SU-DHL-6 (cell line): ENCODE results near the gene SLC46A3.

Experiments
- H2AFZ ChIP-seq: fragments of 200-600 bp; sonication (generic); 2 replicates; pipeline ENCODE4 v1.6.1; 2014; ENCODE audit warnings: low read depth, mild to moderate bottlenecking, moderate library complexity, mixed read lengths, antibody characterized with exemption, low read length; ENCODE audit not compliant: severe bottlenecking
- H3F3A ChIP-seq: fragments of 200-600 bp; shearing (Covaris generic); 2 replicates; pipeline ENCODE4 v1.6.0; 2016; ENCODE audit warnings: antibody characterized with exemption, mild to moderate bottlenecking; ENCODE audit not compliant: insufficient read depth
- H3K27ac ChIP-seq: fragments of 200-600 bp; sonication (generic); 2 replicates; pipeline ENCODE4 v1.5.1; 2016; ENCODE audit warnings: low read depth, mild to moderate bottlenecking, low read length, moderate library complexity, mixed read lengths
- H3K27me3 ChIP-seq: fragments of 200-600 bp; sonication (generic), shearing (Covaris generic); 2 replicates; pipeline ENCODE4 v1.6.0; 2014; ENCODE audit warnings: mild to moderate bottlenecking, low read length
- H3K36me3 ChIP-seq: fragments of 200-600 bp; sonication (generic); 2 replicates; pipeline ENCODE4 v1.6.1; 2014; ENCODE audit warnings: mild to moderate bottlenecking, low read length, mixed read lengths
- H3K4me2 ChIP-seq: fragments of 300-600, 200-600 bp; shearing (Covaris generic), sonication (generic); 2 replicates; pipeline ENCODE4 v1.6.0; 2014; ENCODE audit warnings: low read length, low read depth, mild to moderate bottlenecking; ENCODE audit not compliant: poor library complexity, severe bottlenecking
- H3K4me3 ChIP-seq: fragments of 200-600 bp; sonication (generic); 2 replicates; pipeline ENCODE4 v1.5.1; 2014; ENCODE audit warnings: antibody characterized with exemption, low read length, mild to moderate bottlenecking, mixed read lengths; ENCODE audit not compliant: insufficient read depth, poor library complexity, severe bottlenecking
- H3K79me2 ChIP-seq: fragments of 200-600 bp; sonication (generic); 2 replicates; pipeline ENCODE4 v1.6.1; 2014; ENCODE audit warnings: mild to moderate bottlenecking, low read length, moderate library complexity; ENCODE audit not compliant: insufficient read depth
- H3K9ac ChIP-seq: fragments of 200-600 bp; sonication (generic); 2 replicates; pipeline ENCODE4 v1.7.0; 2014; ENCODE audit warnings: mild to moderate bottlenecking, low read length
- H3K9me2 ChIP-seq: fragments of 200-600 bp; sonication (generic); replicated peaks from 2 replicates; pipeline ENCODE4 v1.6.1; 2014; ENCODE audit warnings: low read length; ENCODE audit not compliant: insufficient read depth
- H3K9me3 ChIP-seq: fragments of 200-600 bp; sonication (generic); 2 replicates; pipeline ENCODE4 v1.6.1; 2014; ENCODE audit warnings: low read length, mixed read lengths; ENCODE audit not compliant: insufficient read depth
- H4K20me1 ChIP-seq: fragments of 200-600 bp; sonication (generic); 2 replicates; pipeline ENCODE4 v1.6.1; 2014; ENCODE audit warnings: low read depth, mild to moderate bottlenecking, antibody characterized with exemption, low read length, moderate library complexity, mixed read lengths
- EZH2phosphoT487 ChIP-seq: fragments of 200-600 bp; sonication (generic), shearing (Covaris generic); conservative IDR thresholded peaks from 2 replicates; pipeline ENCODE4 v1.6.1; 2018; ENCODE audit warnings: mild to moderate bottlenecking, antibody characterized with exemption, low read length, moderate library complexity, mixed read lengths
- TF ChIP-seq, protein P1 (sequence below): fragments of 200-600 bp; sonication (generic); IDR thresholded peaks from one replicate; pipeline ENCODE4 v1.5.1; 2017; ENCODE audit warnings: antibody characterized with exemption, mild to moderate bottlenecking, low read length, moderate library complexity; ENCODE audit not compliant: insufficient read depth, poor library complexity, severe bottlenecking

The SLC46A3 gene

GRCh38 chr13:28710161-28710560, 8.6 kb downstream of the SLC46A3 start:
- Histone ChIP-seq H3F3A (no peaks in the 10 kb centered on the region), H3K27ac (no peak overlapping the region), H3K9me3 (no peaks in the 10 kb centered on the region), H3K9me2 (no peaks in the 10 kb centered on the region), H3K4me3 (no peak overlapping the region), H3K79me2 (no peaks in the 10 kb centered on the region), H3K27me3 (no peaks in the 10 kb centered on the region), H4K20me1 (no peaks in the 10 kb centered on the region), H3K36me3 (0 out of 2 replicates have a peak, but pooled peaks cover 5% of the 10 kb centered on the region), H3K9ac (no peak overlapping the region), H3K4me2 (no peak overlapping the region), H2AFZ (no peak overlapping the region)
- TF ChIP-seq, protein P1, sequence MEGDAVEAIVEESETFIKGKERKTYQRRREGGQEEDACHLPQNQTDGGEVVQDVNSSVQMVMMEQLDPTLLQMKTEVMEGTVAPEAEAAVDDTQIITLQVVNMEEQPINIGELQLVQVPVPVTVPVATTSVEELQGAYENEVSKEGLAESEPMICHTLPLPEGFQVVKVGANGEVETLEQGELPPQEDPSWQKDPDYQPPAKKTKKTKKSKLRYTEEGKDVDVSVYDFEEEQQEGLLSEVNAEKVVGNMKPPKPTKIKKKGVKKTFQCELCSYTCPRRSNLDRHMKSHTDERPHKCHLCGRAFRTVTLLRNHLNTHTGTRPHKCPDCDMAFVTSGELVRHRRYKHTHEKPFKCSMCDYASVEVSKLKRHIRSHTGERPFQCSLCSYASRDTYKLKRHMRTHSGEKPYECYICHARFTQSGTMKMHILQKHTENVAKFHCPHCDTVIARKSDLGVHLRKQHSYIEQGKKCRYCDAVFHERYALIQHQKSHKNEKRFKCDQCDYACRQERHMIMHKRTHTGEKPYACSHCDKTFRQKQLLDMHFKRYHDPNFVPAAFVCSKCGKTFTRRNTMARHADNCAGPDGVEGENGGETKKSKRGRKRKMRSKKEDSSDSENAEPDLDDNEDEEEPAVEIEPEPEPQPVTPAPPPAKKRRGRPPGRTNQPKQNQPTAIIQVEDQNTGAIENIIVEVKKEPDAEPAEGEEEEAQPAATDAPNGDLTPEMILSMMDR: no peak
- no peak for TF ChIP-seq EZH2phosphoT487

- H2AFZ ChIP-seq: no peak overlapping the region
- H3K4me2 ChIP-seq: no peak overlapping the region
- no peaks in the 10 kb centered on the region for H3K9me3 ChIP-seq
- H3K27me3 ChIP-seq: no peaks in the 10 kb centered on the region
- no peak overlapping the region for H3K9ac ChIP-seq
- H3K36me3 ChIP-seq: 0 out of 2 replicates have a peak, but pooled peaks cover 9% of the 10 kb centered on the region
- H3F3A ChIP-seq: no peaks in the 10 kb centered on the region
- TF ChIP-seq EZH2phosphoT487: no peak
- TF ChIP-seq, protein P1: no peak
- no peaks in the 10 kb centered on the region for H4K20me1 ChIP-seq
- H3K9me2 ChIP-seq: no peaks in the 10 kb centered on the region
- no peak overlapping the region for H3K27ac ChIP-seq
- no peaks in the 10 kb centered on the region for H3K79me2 ChIP-seq
- H3K4me3 ChIP-seq: no peak overlapping the region
These were observed 10.9 kb downstream of the SLC46A3 start for GRCh38 chr13:28707629-28708427.

- Histone ChIP-seq H3K27ac (no peak overlapping the region), H3K9ac (no peak overlapping the region), H3K27me3 (no peaks in the 10 kb centered on the region), H3K4me3 (no peak overlapping the region), H2AFZ (no peak overlapping the region), H3K9me3 (no peaks in the 10 kb centered on the region), H3K36me3 (peaks cover 29% of the 10 kb centered on the region; the same call in 1 of the 2 replicates), H3K4me2 (no peak overlapping the region), H3F3A (no peaks in the 10 kb centered on the region), H4K20me1 (no peaks in the 10 kb centered on the region), H3K9me2 (no peaks in the 10 kb centered on the region), H3K79me2 (no peaks in the 10 kb centered on the region)
- TF ChIP-seq, protein P1: no peak
- TF ChIP-seq EZH2phosphoT487: no peak
These were observed 13.2 kb downstream of the SLC46A3 start for GRCh38 chr13:28705461-28706083.
